Head of caudate nucleus (tissue), 42 donors: ENCODE measurements around the gene CLDN6.

ENCODE experiments used
- DNase-seq, 42 donors: peaks; one replicate each; pipeline versions ENCODE4 v3.0.0 to v3.0.0-alpha.2; 2020 to 2021; ENCODE audit warnings: mixed read lengths in 7 of 42
- intact Hi-C: fragments of 100-400 bp; cut with DNase I; formaldehyde crosslinking; loops from one replicate; pipeline ENCODE4 v1.15.0; 2022

CLDN6 gene

GRCh38 chr16:3004319-3004718 lies 13.7 kb downstream of the CLDN6 start:
- intact Hi-C loops = loop anchor here (2.0 kb wide), 1 partner anchor 18 kb away; the partner anchor contains the start of gene HCFC1R1
- DNase-seq = peak in 2 of 42 donors; percentile 25 to 34

GRCh38 chr16:3003582-3004270 lies 14.3 kb downstream of the CLDN6 start:
- DNase-seq = peak; percentile 92 to 99 (median 98)
- intact Hi-C loops = loop anchor here (2.0 kb wide), 1 partner anchor 19 kb away; the partner anchor contains the start of gene HCFC1R1

GRCh38 chr16:3001316-3001715 lies 16.7 kb downstream of the CLDN6 start:
- intact Hi-C loops = no loop called here
- DNase-seq = no peak

GRCh38 chr16:3000540-3000939 lies 17.4 kb downstream of the CLDN6 start:
- intact Hi-C loops = no loop called here
- no peak for DNase-seq

GRCh38 chr16:2999929-3000328 lies 18.1 kb downstream of the CLDN6 start:
- intact Hi-C loops = no loop called here
- DNase-seq = no peak

GRCh38 chr16:2996298-2996697 lies 21.7 kb downstream of the CLDN6 start:
- DNase-seq = no peak
- intact Hi-C loops = no loop called here

- no peak for DNase-seq
- intact Hi-C loops = no loop called here
These were observed 25.5 kb downstream of the CLDN6 start for GRCh38 chr16:2992383-2993081.

GRCh38 chr16:2991566-2992261 lies 26.3 kb downstream of the CLDN6 start:
- DNase-seq = no peak
- intact Hi-C loops = no loop called here

GRCh38 chr16:2990891-2991290 lies 27.1 kb downstream of the CLDN6 start:
- intact Hi-C loops = no loop called here
- no peak for DNase-seq

GRCh38 chr16:2988590-2989099 lies 29.3 kb downstream of the CLDN6 start:
- intact Hi-C loops = no loop called here

GRCh38 chr16:2987833-2988232 lies 30.1 kb downstream of the CLDN6 start:
- intact Hi-C loops = no loop called here
- DNase-seq = no peak

More at GRCh38 chr16:2988590-2989099, 29.3 kb downstream of the CLDN6 start:
- no peak for DNase-seq

GRCh38 chr16:2987286-2987685 lies 30.7 kb downstream of the CLDN6 start:
- no peak for DNase-seq

GRCh38 chr16:2986623-2987188 lies 31.3 kb downstream of the CLDN6 start:
- intact Hi-C loops = no loop called here
- DNase-seq = no peak

More at GRCh38 chr16:2987286-2987685, 30.7 kb downstream of the CLDN6 start:
- intact Hi-C loops = no loop called here

- intact Hi-C loops = no loop called here
- no peak for DNase-seq
These were observed 32.1 kb downstream of the CLDN6 start for GRCh38 chr16:2985893-2986355.

- no peak for DNase-seq
- intact Hi-C loops = no loop called here
These were observed 32.5 kb downstream of the CLDN6 start for GRCh38 chr16:2985462-2985861.

- intact Hi-C loops = no loop called here
- peak; percentile 53 to 93 (median 84) for DNase-seq
These were observed 34.3 kb downstream of the CLDN6 start for GRCh38 chr16:2983706-2984136.

GRCh38 chr16:2982402-2982801 lies 35.6 kb downstream of the CLDN6 start:
- no peak for DNase-seq
- intact Hi-C loops = no loop called here

- intact Hi-C loops = no loop called here
- no peak for DNase-seq
These were observed 36.1 kb downstream of the CLDN6 start for GRCh38 chr16:2981899-2982250.

- DNase-seq = no peak
- intact Hi-C loops = no loop called here
These were observed 36.6 kb downstream of the CLDN6 start for GRCh38 chr16:2981177-2981898.
